SK-N-SH (cell line): ENCODE measurements around the gene CNOT4.

Experiments
- CHD2 ChIP-seq: fragments of 150-350 bp; IDR thresholded peaks from 2 replicates; pipeline ENCODE4 v1.6.1; 2018; ENCODE audit warnings: low read length; ENCODE audit not compliant: partially characterized antibody
- CTCF ChIP-seq: fragments of 200-600 bp; sonication (generic); IDR thresholded peaks from 2 replicates; pipeline ENCODE4 v1.6.1; 2017; ENCODE audit warnings: antibody characterized with exemption, mild to moderate bottlenecking, moderate library complexity
- EP300 ChIP-seq, 2 experiments: IDR thresholded peaks; 2 replicates each; pipeline versions ENCODE4 v1.4.0 to v1.6.1; 2012; ENCODE audit warnings: borderline replicate concordance in 1 of 2, low read depth in 1 of 2, low read length in 1 of 2
- EZH2phosphoT487 ChIP-seq: fragments of 200-600 bp; sonication (generic); IDR thresholded peaks from 2 replicates; pipeline ENCODE4 v1.6.1; 2017; ENCODE audit warnings: low read depth, mixed run types, mild to moderate bottlenecking, antibody characterized with exemption, moderate library complexity, borderline replicate concordance
- GABPA ChIP-seq: IDR thresholded peaks from 2 replicates; pipeline ENCODE4 v1.4.0; 2012; ENCODE audit warnings: low read depth, mild to moderate bottlenecking
- MAX ChIP-seq: IDR thresholded peaks from 2 replicates; pipeline ENCODE4 v1.4.0; 2012; ENCODE audit warnings: low read depth
- MXI1 ChIP-seq: IDR thresholded peaks from 2 replicates; pipeline ENCODE4 v1.6.1; 2012; ENCODE audit warnings: mild to moderate bottlenecking, low read depth, low read length, improper control_type of control experiment
- POLR2AphosphoS5 ChIP-seq: IDR thresholded peaks from 2 replicates; pipeline ENCODE4 v1.6.1; 2012; ENCODE audit warnings: low read depth, low read length
- RCOR1 ChIP-seq: fragments of 150-350 bp; IDR thresholded peaks from 2 replicates; pipeline ENCODE4 v1.6.1; 2017; ENCODE audit warnings: antibody characterized with exemption, low read length
- REST ChIP-seq: IDR thresholded peaks from 2 replicates; pipeline ENCODE4 v1.6.1; 2012; ENCODE audit warnings: mild to moderate bottlenecking, low read depth, low read length, moderate library complexity
- SIN3A ChIP-seq: IDR thresholded peaks from 2 replicates; pipeline ENCODE4 v1.6.1; 2012; ENCODE audit warnings: low read depth, mild to moderate bottlenecking, low read length, moderate library complexity, borderline replicate concordance
- TCF12 ChIP-seq: IDR thresholded peaks from 2 replicates; pipeline ENCODE4 v1.4.0; 2012
- TEAD4 ChIP-seq: IDR thresholded peaks from 2 replicates; pipeline ENCODE4 v1.4.0; 2012; ENCODE audit warnings: mild to moderate bottlenecking, borderline replicate concordance; ENCODE audit not compliant: insufficient read depth
- ZBTB33 ChIP-seq: IDR thresholded peaks from 2 replicates; pipeline ENCODE4 v1.4.0; 2012; ENCODE audit warnings: low read depth, borderline replicate concordance

- TF ChIP-seq CTCF (no peak), ZBTB33 (no peak), POLR2AphosphoS5 (no peak), TCF12 (no peak), EZH2phosphoT487 (no peak), GABPA (no peak), MAX (no peak), REST (no peak), MXI1 (no peak), SIN3A (no peak), RCOR1 (no peak), EP300 (IDR thresholded peaks at IDR 0.05; ENCODE audit: borderline replicate concordance in 1 of 2, low read depth in 1 of 2, low read length in 1 of 2) (no peak), TEAD4 (no peak), CHD2 (no peak)
Measured at GRCh38 chr7:135486261-135486920, 23.5 kb downstream of the CNOT4 start.
